KBM-7 (cell line): Measurements from ENCODE around the gene MYH6.

Experiments used
- DNase-seq: peaks from one replicate; pipeline ENCODE4 v3.0.0-alpha.2; 2015
- in situ Hi-C: fragments of 300-500 bp; cut with MboI; formaldehyde crosslinking; loops from 2 replicates; pipeline ENCODE4 v1.14.3; 2020; ENCODE audit warnings: low sequenced_read_pairs, low pct_unique_long_range_greater_than_20kb, mixed read lengths

Gene MYH6

GRCh38 chr14:23365732-23366425 is 42.2 kb downstream of the MYH6 start:
- in situ Hi-C loops = no loop called here
- no peak for DNase-seq

GRCh38 chr14:23365036-23365731 is 42.9 kb downstream of the MYH6 start, which contains the start of gene EFS:
Gene EFS (minus strand): TSS chr14:23365172. CDS start chr14:23365025, 147 bp downstream.
- DNase-seq = no peak
- in situ Hi-C loops = no loop called here

GRCh38 chr14:23364164-23365035 is 43.7 kb downstream of the MYH6 start:
- DNase-seq = no peak
- in situ Hi-C loops = no loop called here

- DNase-seq = no peak
These were observed 45.9 kb downstream of the MYH6 start for GRCh38 chr14:23362200-23362599.

GRCh38 chr14:23361763-23362162 is 46.3 kb downstream of the MYH6 start:
- in situ Hi-C loops = no loop called here
- DNase-seq = no peak

More at GRCh38 chr14:23362200-23362599, 45.9 kb downstream of the MYH6 start:
- in situ Hi-C loops = no loop called here

GRCh38 chr14:23361320-23361719 is 46.8 kb downstream of the MYH6 start:
- in situ Hi-C loops = no loop called here

GRCh38 chr14:23360496-23360895 is 47.6 kb downstream of the MYH6 start:
- no peak for DNase-seq
- in situ Hi-C loops = no loop called here

More at GRCh38 chr14:23361320-23361719, 46.8 kb downstream of the MYH6 start:
- DNase-seq = no peak

GRCh38 chr14:23359722-23360447 is 48.2 kb downstream of the MYH6 start:
- DNase-seq = no peak
- in situ Hi-C loops = no loop called here

- in situ Hi-C loops = no loop called here
- no peak for DNase-seq
These were observed 48.9 kb downstream of the MYH6 start for GRCh38 chr14:23359167-23359626.

GRCh38 chr14:23358553-23359166 is 49.4 kb downstream of the MYH6 start:
- in situ Hi-C loops = no loop called here
- no peak for DNase-seq

GRCh38 chr14:23358042-23358441 is 50.0 kb downstream of the MYH6 start:
- DNase-seq = no peak
- in situ Hi-C loops = no loop called here

- no peak for DNase-seq
- in situ Hi-C loops = no loop called here
These were observed 50.8 kb downstream of the MYH6 start for GRCh38 chr14:23357261-23357660.

GRCh38 chr14:23356662-23357061 is 51.4 kb downstream of the MYH6 start:
- in situ Hi-C loops = no loop called here
- DNase-seq = no peak

GRCh38 chr14:23355871-23356435 is 52.1 kb downstream of the MYH6 start:
- no peak for DNase-seq
- in situ Hi-C loops = no loop called here

- no peak for DNase-seq
- in situ Hi-C loops = no loop called here
These were observed 53.1 kb downstream of the MYH6 start for GRCh38 chr14:23354990-23355389.

GRCh38 chr14:23353433-23353780 is 54.7 kb downstream of the MYH6 start:
- DNase-seq = no peak
- in situ Hi-C loops = no loop called here

- peak; percentile 30 for DNase-seq
These were observed 55.3 kb downstream of the MYH6 start, which contains the start of gene SLC22A17 for GRCh38 chr14:23352506-23353432. Gene SLC22A17 (minus strand): TSS chr14:23352887.

More at GRCh38 chr14:23352506-23353432, 55.3 kb downstream of the MYH6 start, which contains the start of gene SLC22A17:
- in situ Hi-C loops = no loop called here
